ENCODE results near the gene CD44. TPM values are rescaled to one million over a fixed set of nuclear protein-coding genes. Genes with fewer than 3 reads are reported as not detected.
A peak's percentile ranks its signal among the peaks of the same experiment; 100 is the strongest.

CD44 gene
- total and polyA plus RNA-seq, 11 donors = 3.9 to 210 (median 26.2) TPM

DNA sequence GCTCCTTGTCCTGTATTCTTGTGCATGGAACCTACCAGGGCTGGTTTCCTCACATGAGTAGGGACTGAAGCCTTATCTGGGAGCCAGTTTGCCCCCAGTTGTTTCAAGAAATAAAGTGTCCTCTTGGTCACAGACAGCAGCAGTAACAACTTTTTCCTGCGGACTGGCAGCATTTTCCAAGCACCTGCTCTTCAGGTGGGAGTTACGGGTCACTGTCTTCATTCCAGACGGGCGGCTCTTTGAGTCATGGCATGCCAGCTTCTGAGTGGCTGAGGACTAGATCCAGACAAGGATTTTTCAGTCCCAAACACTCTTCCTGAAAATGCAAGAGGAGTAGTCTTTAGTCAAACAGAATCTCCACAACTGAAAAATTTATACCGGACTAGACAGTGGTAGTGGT, 2.7 kb upstream of the CD44 start:
- WGBS, 4 donors = 96 to 99% (median 98%) methylated on average over 5 of the region's 5 CpGs
- TF ChIP-seq, protein P1, sequence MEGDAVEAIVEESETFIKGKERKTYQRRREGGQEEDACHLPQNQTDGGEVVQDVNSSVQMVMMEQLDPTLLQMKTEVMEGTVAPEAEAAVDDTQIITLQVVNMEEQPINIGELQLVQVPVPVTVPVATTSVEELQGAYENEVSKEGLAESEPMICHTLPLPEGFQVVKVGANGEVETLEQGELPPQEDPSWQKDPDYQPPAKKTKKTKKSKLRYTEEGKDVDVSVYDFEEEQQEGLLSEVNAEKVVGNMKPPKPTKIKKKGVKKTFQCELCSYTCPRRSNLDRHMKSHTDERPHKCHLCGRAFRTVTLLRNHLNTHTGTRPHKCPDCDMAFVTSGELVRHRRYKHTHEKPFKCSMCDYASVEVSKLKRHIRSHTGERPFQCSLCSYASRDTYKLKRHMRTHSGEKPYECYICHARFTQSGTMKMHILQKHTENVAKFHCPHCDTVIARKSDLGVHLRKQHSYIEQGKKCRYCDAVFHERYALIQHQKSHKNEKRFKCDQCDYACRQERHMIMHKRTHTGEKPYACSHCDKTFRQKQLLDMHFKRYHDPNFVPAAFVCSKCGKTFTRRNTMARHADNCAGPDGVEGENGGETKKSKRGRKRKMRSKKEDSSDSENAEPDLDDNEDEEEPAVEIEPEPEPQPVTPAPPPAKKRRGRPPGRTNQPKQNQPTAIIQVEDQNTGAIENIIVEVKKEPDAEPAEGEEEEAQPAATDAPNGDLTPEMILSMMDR (IDR thresholded peaks at IDR 0.05) = no peak
- no peak for TF ChIP-seq POLR2A (IDR thresholded peaks at IDR 0.05)
- Histone ChIP-seq H3K9me3 (no peaks in the 10 kb centered on the region), H3K27ac (no peak overlapping the region), H3K36me3 (no peaks in the 10 kb centered on the region), H3K27me3 (peaks cover 0 to 3% (median 0%) of the 10 kb centered on the region in 9 donors), H3K4me3 (no peak overlapping the region), H3K4me1 (peaks cover 0 to 40% (median 18%) of the 10 kb centered on the region in 12 donors)
- ATAC-seq = no peak
- intact Hi-C loops (cut with DNase I) = no loop called here
- DNase-seq = no peak

DNA sequence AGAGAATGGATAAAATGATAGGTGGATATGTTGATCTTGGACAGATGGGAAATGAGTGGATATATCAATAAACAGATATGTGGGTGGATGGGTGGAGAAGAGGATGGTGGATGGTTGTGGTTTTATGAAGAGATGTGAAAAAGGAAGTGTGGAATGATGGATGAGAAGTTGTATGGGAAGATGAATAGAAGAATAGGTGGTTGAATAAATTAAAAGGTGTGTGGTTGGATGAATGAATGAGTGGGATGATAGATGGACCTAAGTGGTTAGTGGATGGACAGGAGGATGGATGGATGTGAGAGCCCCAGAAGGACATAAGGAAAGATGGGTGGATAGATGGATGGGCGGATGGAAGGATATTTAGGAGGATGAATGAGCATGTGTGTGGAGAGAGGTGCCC, 913 bp upstream of the CD44 start:
- 89 to 95% (median 92%) methylated on average over 1 of the region's 1 CpG for WGBS, 4 donors
- no peak for DNase-seq
- Histone ChIP-seq H3K27me3 (peaks cover 0 to 3% (median 0%) of the 10 kb centered on the region in 9 donors), H3K4me1 (peaks cover 0 to 56% (median 23%) of the 10 kb centered on the region in 12 donors), H3K4me3 (peak overlapping the region in 5 of 12 donors; percentile 76 to 94 (median 85)), H3K36me3 (no peaks in the 10 kb centered on the region), H3K27ac (peak overlapping the region in 2 of 12 donors; percentile 90 to 97), H3K9me3 (no peaks in the 10 kb centered on the region)
- intact Hi-C loops (cut with DNase I) = no loop called here
- no peak for ATAC-seq
- TF ChIP-seq POLR2A (IDR thresholded peaks at IDR 0.05) = no peak
- TF ChIP-seq, protein P1 (IDR thresholded peaks at IDR 0.05) = no peak

DNA sequence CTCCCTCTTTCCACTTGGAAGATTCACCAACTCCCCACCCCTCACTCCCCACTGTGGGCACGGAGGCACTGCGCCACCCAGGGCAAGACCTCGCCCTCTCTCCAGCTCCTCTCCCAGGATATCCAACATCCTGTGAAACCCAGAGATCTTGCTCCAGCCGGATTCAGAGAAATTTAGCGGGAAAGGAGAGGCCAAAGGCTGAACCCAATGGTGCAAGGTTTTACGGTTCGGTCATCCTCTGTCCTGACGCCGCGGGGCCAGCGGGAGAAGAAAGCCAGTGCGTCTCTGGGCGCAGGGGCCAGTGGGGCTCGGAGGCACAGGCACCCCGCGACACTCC, 397 bp upstream of the CD44 start:
- Histone ChIP-seq H3K36me3 (no peaks in the 10 kb centered on the region), H3K27me3 (peaks cover 0 to 3% (median 0%) of the 10 kb centered on the region in 9 donors), H3K4me1 (peaks cover 0 to 62% (median 23%) of the 10 kb centered on the region in 12 donors), H3K27ac (peak overlapping the region; percentile 56 to 97 (median 78)), H3K4me3 (peak overlapping the region; percentile 44 to 94 (median 74)), H3K9me3 (no peaks in the 10 kb centered on the region)
- intact Hi-C loops (cut with DNase I) = no loop called here
- no peak for DNase-seq
- 10 to 14% (median 12%) methylated on average over 12 to 16 of the region's 16 CpGs for WGBS, 4 donors
- peak in 2 of 4 donors; percentile 11 to 25 for ATAC-seq
- TF ChIP-seq, protein P1 (IDR thresholded peaks at IDR 0.05) = no peak
- TF ChIP-seq POLR2A (IDR thresholded peaks at IDR 0.05) = no peak

DNA sequence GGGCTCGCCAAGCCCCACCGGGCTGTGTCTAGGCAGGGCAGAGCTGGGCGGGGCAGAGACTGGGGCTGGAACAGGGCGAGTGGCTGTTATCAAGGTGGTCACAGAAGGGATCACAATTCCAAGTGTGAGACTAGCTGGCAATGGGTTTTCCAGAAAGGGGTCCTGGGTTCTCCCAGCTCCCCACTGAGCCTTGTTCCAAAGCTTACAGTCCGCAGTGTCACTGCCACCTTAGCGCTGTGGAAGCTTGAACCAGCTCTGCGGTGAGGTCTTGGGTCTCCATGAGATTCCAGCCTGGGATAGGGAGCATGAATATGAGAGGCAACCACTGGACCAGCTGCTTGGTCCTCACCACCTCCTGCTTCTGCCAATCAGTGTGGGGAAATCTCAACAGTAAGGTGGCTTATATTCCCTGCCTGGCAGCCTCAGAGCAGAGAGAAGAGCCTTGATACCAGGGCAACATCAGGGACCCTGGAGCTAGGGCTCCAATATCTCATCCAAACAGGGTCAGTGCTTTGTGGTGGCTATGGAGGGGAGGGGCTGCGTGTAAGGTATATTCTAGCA, 831 bp downstream of the CD44 start:
- DNase-seq = no peak
- peaks cover 0 to 74% (median 25%) of the 10 kb centered on the region in 12 donors for H3K4me1 ChIP-seq
- 14 to 31% (median 25%) methylated on average over 5 to 8 of the region's 8 CpGs for WGBS, 4 donors
- H3K36me3 ChIP-seq = peaks cover 0 to 5% (median 0%) of the 10 kb centered on the region in 9 donors
- peak; percentile 4 to 79 (median 36) for ATAC-seq
- no peaks in the 10 kb centered on the region for H3K9me3 ChIP-seq
- peak overlapping the region; percentile 56 to 97 (median 78) for H3K27ac ChIP-seq
- TF ChIP-seq, protein P1 (IDR thresholded peaks at IDR 0.05) = no peak
- no peak for TF ChIP-seq POLR2A (IDR thresholded peaks at IDR 0.05)
- peak overlapping the region; percentile 44 to 94 (median 74) for H3K4me3 ChIP-seq
- peaks cover 0 to 3% (median 0%) of the 10 kb centered on the region in 9 donors for H3K27me3 ChIP-seq
- intact Hi-C loops (cut with DNase I) = no loop called here

Data from heart left ventricle (tissue), 16 donors.